HG02981 (cell line): ENCODE data around the gene PTPRM.
"Not testable (repeated sequence)": the region's sequence is repeated elsewhere in the genome, so short reads cannot be mapped to it uniquely, and the experiment has no call there.

Experiments used
- ATAC-seq: cut with Tn5 transposase; IDR thresholded peaks from one replicate; pipeline ENCODE4 v1.9.1; 2021; ENCODE audit warnings: mild to moderate bottlenecking, moderate library complexity; ENCODE audit not compliant: unreplicated experiment

Gene PTPRM

DNA sequence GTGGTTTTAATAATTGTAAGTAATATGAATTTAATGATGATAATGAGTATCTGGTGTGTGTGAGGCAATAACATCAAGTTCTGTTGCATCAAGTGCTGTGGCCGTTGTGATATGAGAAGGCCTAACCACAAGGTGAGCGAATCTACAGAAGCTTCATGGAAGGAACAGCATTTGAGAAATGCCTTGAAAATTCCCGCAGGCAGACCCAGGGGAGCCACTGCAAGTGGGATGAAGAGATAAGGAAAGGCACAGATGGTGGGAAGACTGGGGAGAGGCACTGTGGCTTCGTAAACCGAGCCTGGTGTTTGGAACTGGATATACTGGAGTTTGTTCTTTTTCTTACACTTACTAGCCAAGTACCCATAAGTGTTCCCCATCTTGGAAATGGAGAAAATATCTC is 357.5 kb downstream of the PTPRM start:
- ATAC-seq: no peak

DNA sequence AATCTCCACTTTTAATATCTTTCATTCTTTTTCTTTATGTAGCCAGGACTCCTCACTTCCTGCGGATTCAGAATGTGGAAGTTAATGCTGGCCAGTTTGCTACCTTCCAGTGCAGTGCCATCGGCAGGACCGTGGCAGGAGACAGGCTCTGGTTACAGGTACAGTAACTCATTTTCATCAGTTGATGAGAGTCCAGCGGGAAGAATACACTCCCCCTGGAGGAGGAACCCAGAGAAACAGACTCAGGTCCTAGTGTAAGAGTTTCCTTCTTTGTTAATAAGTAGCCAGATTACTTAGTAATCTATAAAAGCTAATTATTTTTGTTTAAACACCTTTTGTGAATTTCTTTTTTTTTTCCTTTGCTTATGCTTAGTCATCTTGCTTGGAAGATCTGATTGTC is 359.4 kb downstream of the PTPRM start:
- ATAC-seq: no peak

DNA sequence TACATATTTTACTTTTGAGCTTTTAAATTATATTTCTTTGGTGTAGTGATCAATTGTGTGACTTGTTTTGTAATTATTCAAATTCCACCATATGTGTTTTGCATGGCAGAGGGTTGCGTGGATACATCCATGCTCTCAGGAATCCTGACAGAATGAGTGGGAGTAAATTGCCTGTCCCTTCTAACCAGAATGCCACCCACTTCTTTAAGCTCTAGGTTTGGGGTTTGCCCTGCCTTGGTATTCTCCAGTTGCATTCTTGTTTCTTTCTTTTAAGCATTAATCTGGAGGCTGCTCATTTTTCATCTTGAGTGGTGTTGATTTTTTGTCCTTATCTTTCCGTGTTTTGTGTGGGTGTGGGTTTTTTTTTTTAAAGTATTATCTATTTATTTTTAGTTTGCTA is 360.0 kb downstream of the PTPRM start:
- no peak for ATAC-seq

DNA sequence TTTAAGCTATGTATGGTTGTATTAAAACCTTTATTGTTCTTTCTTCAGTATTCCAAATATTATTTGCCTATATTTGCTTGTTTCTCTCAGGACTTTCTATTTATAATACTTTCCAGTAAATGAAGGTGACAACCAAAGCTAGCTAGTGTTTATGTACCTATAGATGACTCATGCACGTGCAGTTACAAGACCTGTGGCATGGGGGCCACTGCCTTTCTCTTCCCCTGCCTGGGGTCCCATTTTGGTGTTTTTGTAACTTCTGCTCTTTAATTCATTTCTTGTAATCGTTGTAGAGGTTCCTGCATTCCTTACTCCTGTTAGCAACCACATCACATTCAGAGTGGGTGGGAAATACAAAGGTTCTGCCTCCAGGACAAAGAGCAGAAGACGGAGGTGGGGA is 364.6 kb downstream of the PTPRM start:
- no peak for ATAC-seq

DNA sequence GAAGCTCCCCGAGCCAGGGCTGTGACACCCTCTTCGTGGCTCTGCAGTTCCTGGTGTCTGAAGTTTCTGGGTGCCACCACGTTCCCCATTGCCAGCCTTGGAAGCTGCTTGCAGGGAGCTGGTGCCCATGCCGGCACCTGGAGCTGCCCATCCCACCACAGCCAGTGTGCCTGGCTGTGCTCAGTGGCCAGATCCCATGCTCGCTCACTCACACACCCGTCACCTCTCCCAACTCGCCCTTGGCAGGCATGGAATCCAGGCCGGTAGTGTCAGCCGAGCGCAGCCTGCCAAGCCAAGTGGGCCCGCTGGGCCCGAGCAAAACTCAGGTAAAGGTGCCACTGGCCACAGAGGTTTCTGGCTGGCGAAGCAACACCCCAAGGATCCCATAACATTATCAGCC is 370.2 kb downstream of the PTPRM start:
- ATAC-seq: no peak

DNA sequence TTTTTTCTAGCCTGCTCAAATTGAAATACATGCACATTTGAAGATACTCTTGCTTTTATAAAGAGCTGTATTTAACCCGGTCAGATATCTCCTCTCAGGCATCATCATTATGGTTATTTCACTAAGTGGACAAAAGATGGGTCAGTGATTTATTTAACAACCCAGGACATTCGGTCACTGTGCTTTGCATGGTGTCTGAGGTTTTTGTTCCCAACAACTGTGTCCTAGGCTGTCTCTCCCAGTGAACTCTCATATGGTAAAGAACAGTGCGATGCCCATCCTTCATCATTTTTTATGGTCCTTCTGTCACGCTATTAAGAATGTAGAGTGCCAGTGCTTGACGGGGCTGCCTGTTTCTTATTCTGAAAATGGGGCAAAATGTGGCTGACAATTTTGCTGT is 372.4 kb downstream of the PTPRM start:
- no peak for ATAC-seq

DNA sequence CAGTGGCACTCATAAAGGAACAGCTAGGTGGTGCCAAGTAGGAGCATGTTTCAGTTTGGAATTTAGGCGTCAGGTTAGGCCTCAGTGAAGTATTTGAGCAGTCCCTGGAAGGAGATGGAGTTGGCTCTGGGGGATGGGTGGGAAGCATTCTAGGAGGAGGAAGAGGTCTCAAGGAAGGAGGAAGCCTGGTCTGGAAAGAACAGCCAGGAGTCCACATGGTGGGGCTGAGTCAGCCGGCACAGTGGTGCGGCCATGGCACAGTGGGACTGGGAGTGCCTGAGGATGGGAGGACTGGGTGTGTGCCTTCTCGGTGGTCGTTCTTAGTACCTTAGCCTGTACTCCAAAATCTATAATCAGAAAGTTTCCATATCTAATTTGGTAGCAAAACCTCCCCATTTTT is 373.3 kb downstream of the PTPRM start:
- ATAC-seq: no peak

DNA sequence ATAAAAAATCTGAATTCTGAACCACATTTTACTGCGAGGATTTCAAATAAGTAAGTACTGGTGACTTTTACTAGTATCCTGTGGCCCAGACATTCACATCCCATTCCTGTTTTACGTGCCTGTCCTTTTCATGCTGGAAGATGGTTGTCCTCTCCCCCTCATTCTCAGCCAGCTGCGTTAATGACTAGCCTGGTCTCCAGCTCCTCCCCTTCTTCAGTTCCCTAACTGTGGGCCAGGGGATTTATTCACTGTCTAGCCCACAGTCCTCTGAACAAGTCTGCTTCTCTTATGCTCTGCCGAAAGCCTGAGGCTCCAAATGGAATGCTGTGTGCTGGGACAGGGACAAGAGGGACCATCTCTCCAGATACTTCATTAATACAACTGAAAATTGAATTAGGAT is 373.9 kb downstream of the PTPRM start:
- ATAC-seq: no peak

DNA sequence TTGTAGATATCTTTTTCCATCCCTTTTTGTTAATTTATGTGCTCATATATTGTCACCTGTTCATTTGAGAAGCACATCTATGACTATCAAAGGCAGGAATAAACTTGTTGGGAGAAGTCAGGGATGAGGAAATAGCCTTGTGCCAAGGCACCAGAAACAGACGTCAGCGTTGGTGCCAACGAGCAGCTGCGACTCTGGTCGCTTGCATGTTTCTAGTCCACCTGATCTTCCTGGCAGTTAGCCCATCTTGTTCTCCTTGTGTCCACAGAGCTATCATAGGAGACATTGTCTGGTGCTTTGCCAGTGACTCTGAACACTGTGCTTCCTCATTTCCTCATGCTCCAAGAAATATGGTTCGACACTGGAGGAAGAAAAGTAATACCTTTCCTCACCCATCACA is 374.4 kb downstream of the PTPRM start:
- ATAC-seq: no peak

DNA sequence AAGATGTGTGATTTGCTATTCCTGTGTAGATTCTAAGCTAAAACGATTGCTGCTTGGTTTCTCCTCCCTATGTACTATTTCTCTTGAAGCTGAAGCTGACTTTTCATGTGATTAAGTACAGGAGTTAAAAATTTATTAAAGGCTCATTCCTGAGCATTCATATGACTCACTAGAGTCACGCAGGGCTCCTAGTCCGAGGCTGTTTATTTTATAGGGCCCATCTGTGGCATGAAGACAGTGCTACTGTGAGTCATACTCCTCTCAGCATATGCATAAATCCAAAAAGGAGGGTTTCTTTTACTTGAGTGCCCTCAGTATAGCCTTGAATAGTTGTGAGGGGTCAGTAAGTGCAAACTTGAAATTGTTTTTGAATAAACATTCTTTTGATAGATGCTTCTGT is 378.8 kb downstream of the PTPRM start:
- no peak for ATAC-seq

DNA sequence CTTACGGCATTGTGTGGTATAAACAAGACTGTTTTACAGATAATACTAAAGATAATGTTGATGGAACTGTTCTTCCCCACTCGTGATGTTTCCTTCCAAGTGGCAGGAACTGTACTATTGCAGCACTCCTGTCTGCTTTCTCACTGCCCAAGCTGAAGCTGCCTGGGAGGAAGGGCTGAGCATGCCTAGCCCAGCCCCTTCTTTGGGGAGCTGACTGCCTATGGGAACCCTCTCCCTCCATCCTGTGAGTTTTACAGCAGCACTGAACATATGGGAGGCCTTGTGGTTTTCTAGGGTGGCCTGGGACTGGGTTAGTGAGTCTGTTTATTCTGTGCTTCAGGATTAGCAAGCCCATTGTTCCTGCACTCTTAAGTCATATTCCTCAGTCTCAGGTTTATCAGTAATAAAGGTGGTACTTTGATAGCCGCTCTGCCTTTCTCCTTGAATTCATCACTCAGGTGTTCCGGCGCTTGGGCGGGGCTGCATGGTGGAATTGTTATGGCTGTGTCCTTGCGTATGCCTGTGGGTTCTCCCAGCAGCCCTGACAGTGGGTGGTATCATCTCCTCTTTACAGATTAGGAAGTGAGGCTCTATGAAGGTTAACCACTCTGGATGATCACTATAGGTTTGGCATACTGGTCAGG is 379.7 kb downstream of the PTPRM start:
- ATAC-seq: no peak

DNA sequence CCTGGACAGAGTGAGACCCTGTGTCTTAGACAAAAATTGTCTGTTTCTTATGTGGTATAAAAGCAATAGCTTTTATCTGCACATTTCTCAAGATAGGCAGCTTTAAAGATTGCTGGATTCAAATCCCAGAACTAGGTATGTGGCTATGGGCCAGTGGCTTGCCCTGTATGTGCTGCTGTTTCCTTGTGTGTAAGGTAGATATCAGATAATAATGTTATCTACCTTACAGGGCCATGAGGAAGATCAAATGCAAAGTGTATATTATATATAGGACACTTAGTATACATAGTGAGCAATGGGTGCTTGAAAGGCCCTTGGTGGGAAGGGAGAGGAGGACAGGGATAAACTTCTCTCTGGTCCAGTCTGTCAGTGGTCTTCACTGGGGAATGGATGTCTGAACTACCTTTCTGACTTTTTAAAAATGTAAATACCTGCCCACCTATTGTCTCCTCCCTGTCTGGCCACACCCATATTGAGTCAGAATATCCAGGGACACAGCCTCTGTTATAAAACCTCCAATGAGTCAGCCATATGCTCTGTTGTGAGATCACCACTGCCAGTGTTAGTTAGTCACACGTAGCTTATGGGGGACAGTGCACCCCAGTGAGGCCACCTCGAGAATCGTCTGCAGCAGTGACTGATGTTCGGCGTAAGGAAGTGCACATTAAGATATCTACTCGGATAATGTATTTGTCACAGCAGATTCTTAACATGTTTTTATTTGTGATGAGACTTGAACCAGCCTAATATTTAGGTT is 383.4 kb downstream of the PTPRM start:
- ATAC-seq: no peak

DNA sequence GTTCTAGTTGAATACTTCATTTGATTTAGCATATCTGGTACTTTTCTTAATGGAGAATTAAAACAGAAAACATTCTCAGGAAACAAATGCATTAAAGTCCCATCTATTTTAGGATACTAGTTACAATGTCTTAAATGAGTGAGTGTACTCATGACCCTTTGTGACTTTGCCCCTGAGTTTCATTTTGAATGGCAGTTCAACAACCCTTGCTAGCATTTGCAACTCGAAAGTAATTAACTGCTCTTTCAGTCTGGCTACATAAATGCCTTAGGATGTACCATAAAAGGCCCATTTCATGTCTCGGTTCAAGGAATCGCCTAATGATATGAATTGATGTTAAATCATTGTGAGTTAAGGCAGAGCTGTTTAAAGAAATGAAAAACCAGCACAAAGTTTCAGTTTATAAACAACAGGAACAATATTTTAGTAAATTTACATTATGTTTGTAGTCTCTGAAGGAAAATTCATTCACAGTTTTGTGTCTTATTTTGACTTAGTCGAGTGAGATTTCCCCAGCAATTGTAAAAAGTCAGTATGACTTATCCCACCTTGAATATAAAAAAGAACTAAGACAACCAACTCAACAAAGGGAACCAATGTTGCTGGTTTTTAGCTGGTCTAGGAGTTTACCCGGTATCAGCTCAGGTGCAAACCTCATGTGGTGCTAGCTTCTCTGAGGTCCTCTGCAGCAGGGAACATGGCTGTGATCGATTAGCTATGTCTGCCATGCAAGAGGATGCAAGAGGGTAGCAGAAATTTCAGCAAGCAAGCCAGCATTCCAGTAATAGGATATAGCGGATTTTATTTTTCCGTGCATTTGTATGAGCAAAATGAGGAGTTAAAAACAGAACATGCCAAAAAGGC is 386.2 kb downstream of the PTPRM start:
- peak; percentile 63 for ATAC-seq

DNA sequence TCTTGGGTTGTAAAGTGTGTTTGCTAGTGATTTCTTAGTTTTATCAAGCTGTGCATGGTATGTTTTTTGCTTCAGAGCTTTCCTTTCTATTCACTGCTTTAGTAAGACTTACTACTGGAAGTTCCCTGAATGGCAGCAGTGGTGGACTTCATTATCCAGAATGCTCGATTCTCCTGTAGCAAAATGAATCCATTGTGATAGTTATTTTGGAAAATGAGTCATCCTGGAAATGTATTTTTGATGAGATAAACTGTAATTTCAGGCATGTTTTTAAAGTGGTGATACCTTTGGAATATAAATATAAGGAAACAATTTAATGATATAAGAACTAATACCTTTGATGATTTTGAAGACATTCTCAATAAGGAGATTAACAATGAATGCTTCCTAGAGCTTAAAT is 387.1 kb downstream of the PTPRM start:
- no peak for ATAC-seq

DNA sequence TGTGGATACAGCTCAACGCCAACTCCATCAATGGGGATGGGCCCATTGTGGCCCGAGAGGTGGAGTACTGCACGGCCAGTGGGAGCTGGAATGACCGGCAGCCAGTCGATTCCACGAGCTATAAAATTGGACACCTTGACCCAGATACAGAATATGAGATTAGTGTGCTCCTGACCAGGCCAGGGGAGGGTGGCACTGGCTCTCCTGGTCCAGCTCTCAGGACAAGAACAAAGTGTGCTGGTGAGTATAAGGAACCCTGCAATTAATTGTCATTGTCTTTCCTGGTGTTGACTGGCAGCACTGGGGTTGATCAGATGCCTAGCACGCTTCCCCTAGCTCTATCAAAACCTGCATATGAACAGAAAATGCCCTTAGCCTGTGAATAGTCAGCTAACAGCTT is 388.1 kb downstream of the PTPRM start:
- ATAC-seq: no peak

DNA sequence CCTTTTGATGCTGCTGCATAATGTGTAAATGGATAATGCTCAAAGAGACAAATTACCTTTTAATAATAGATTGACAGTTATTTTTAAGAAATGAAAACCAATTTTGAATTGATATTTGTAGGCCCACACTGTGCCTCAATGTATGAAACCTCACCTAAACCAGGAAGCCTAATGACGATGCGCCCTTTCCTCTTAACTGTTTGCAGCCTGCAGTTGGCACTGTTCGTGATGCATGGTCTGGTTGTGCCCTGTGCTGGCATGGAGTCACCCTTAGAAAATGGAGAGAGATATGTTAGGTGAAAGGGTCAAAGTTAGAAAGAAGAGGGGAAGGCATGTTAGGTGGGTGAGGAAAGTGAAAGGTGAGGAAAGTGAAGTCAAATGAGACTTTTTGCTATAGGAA is 390.2 kb downstream of the PTPRM start:
- ATAC-seq: no peak

DNA sequence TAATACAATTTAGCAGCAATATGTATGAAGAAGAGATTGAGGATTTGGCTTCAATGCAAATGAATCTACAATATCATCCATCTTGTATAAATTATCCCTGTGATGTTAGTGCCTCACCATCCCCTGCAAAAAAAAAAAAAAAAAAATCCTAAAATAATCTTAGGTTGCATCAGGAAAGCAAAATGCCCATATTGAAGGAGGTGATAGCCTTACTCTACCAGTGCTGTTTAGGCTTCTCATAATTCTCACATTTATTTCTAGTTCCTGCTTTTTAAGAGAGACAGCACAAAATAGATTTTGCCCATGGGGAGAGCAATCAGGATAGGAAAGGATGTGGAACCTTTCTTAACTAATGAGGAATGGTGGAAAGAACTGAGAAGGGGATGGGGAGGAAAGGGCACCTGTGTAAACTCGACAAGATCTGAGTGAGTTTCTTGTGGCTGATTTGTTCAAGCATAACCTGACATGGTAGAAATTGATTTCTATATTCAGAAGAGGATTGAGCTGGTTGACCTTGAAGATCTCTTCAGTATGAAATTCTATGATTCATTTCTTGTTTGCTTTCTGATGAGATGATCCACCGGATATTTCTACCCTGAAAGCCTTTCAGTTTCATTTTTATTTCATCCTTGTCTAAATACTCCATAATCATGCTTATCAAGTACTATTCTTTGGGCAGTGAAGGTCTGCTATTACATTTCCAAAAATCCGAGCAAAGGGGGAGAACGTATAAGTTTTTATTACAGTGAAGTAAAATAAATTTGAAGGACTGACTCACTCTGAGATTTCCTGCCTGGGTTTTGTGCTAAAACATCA is 391.2 kb downstream of the PTPRM start:
- ATAC-seq: no peak

DNA sequence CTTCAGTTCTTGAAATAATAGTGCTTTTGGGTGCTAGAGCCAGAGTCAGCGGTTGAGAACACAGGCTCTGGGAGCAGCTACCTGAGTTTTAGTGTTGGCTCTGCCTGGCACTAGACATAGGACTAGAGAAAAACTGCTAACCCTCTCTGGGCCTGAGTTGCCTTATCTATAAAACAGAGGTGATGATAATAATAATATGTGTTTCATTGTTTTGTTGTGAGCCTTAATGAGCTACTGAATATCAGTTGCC is 391.7 kb downstream of the PTPRM start:
- no peak for ATAC-seq

DNA sequence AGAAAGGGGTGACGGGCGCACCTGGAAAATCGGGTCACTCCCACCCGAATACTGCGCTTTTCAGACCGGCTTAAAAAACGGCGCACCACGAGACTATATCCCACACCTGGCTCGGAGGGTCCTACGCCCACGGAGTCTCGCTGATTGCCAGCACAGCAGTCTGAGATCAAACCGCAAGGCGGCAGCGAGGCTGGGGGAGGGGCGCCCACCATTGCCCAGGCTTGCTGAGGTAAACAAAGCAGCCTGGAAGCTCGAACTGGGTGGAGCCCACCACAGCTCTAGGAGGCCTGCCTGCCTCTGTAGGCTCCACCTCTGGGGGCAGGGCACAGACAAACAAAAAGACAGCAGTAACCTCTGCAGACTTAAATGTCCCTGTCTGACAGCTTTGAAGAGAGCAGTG is 399.6 kb downstream of the PTPRM start:
- ATAC-seq: not testable (repeated sequence)

DNA sequence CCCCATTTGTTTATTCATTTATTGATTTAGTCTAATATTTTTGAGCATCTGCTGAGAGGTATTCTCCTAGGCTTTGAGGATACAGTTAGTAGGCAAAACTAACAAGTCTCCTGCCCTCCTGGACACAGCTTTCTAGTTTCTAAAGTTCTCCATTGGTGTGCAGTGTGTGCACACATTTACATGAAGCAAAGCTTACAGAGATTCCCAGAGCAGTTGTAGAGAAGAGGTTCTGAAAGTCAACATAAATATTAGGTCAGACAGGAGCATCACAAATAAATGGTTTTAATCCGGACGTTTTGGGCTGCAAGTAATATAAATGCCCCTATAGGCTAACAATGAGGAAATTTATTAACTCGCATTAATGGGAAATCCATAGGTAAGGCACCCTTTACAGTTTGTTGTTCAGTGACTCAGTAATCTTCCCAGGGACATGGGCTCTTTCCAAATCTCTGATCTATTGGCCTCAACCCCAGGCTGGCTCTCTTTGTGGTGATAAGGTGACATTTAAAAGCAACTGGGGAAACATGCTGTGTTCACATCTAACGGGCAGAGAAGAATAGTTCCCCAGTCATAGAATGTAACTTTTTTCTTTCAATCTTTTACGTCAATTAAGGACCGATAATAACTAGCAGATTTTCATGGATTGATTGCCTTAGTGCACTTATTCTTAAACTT is 407.2 kb downstream of the PTPRM start:
- ATAC-seq: no peak

DNA sequence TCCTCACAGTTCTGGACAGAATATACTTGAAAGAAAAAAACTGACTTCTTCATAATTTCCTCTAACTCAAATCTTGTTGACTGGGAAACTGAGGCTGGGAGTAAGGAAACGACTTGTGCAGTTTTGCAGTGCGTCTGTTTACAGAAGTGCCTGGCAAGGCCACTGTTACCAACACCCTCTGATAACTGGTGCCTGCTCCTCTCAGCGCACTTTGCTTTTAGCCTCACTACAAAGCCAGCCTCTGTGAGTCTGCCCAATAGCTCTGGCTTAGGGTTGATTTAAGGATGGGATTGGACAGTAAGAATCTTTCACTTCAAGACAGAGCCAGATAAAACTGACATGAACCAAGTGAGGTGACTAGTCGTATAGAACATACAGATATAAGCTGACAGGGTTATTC is 410.8 kb downstream of the PTPRM start:
- ATAC-seq: no peak
